GM23338 (cell line): ENCODE measurements around the gene GCG. TPM values are rescaled to one million over a fixed set of nuclear protein-coding genes. Genes with fewer than 3 reads are reported as not detected.

Experiments used
- ATAC-seq: fragments of 200-7000 bp; cut with Tn5 transposase; 3 replicates; pipeline ENCODE4 v1.9.1; 2020
- DNase-seq: peaks from one replicate; pipeline ENCODE4 v3.0.0-alpha.2; 2015; ENCODE audit warnings: low spot score
- H2AFZ ChIP-seq: fragments of 200-600 bp; sonication (generic); 2 replicates; pipeline ENCODE4 v1.8.0; 2016; ENCODE audit warnings: antibody characterized with exemption, mild to moderate bottlenecking, moderate library complexity
- H3F3A ChIP-seq: fragments of 200-600 bp; sonication (generic); replicated peaks from 2 replicates; pipeline ENCODE4 v1.8.0; 2017; ENCODE audit warnings: antibody characterized with exemption, mixed run types, low read depth
- H3K27ac ChIP-seq: fragments of 200-600 bp; sonication (generic); 2 replicates; pipeline ENCODE4 v1.6.1; 2016; ENCODE audit warnings: low read depth
- H3K27me3 ChIP-seq: fragments of 200-600 bp; sonication (generic); 2 replicates; pipeline ENCODE4 v1.8.0; 2016; ENCODE audit warnings: mild to moderate bottlenecking, mixed run types, moderate library complexity; ENCODE audit not compliant: insufficient read depth
- H3K36me3 ChIP-seq: fragments of 200-600 bp; sonication (generic); 2 replicates; pipeline ENCODE4 v1.8.0; 2016; ENCODE audit warnings: mild to moderate bottlenecking; ENCODE audit not compliant: insufficient read depth
- H3K4me1 ChIP-seq: fragments of 200-600 bp; sonication (generic); 2 replicates; pipeline ENCODE4 v1.8.0; 2016; ENCODE audit warnings: mild to moderate bottlenecking, moderate library complexity; ENCODE audit not compliant: insufficient read depth
- H3K4me2 ChIP-seq: fragments of 200-600 bp; sonication (generic); 2 replicates; pipeline ENCODE4 v1.7.1; 2017; ENCODE audit warnings: mixed run types
- H3K4me3 ChIP-seq: fragments of 200-600 bp; sonication (generic); 2 replicates; pipeline ENCODE4 v1.6.1; 2016; ENCODE audit warnings: mixed run types
- H3K79me2 ChIP-seq: fragments of 200-600 bp; sonication (generic); replicated peaks from 2 replicates; pipeline ENCODE4 v1.8.0; 2017; ENCODE audit warnings: mild to moderate bottlenecking; ENCODE audit not compliant: insufficient read depth
- H3K9me2 ChIP-seq: fragments of 200-600 bp; sonication (generic); 2 replicates; pipeline ENCODE4 v1.8.0; 2017; ENCODE audit not compliant: insufficient read depth
- H4K20me1 ChIP-seq: fragments of 200-600 bp; sonication (generic); replicated peaks from 2 replicates; pipeline ENCODE4 v1.8.0; 2017; ENCODE audit warnings: mild to moderate bottlenecking; ENCODE audit not compliant: insufficient read depth
- H3K27ac Mint-ChIP-seq: 2 replicates; pipeline ENCODE4 v1.8.0; 2020; ENCODE audit warnings: inconsistent platforms, mild to moderate bottlenecking, moderate library complexity, mixed read lengths
- H3K27me3 Mint-ChIP-seq: 3 replicates; pipeline ENCODE4 v1.8.0; 2022; ENCODE audit warnings: low read depth, mild to moderate bottlenecking, moderate library complexity, mixed read lengths, inconsistent platforms; ENCODE audit not compliant: insufficient read depth, poor library complexity
- H3K36me3 Mint-ChIP-seq: 3 replicates; pipeline ENCODE4 v1.8.0; 2021; ENCODE audit warnings: low read depth, mild to moderate bottlenecking, inconsistent platforms, moderate library complexity, mixed read lengths
- H3K4me1 Mint-ChIP-seq: 3 replicates; pipeline ENCODE4 v1.8.0; 2020; ENCODE audit warnings: mild to moderate bottlenecking, inconsistent platforms, mixed read lengths
- H3K4me3 Mint-ChIP-seq: 3 replicates; pipeline ENCODE4 v1.8.0; 2021; ENCODE audit warnings: moderate library complexity, mild to moderate bottlenecking, inconsistent platforms, mixed read lengths
- H3K9me3 Mint-ChIP-seq: 3 replicates; pipeline ENCODE4 v1.8.0; 2020; ENCODE audit warnings: moderate library complexity, mild to moderate bottlenecking, inconsistent platforms, mixed read lengths
- CREB1 ChIP-seq: fragments of 250-450 bp; sonication (Bioruptor Pico); IDR thresholded peaks from 2 replicates; pipeline ENCODE4 v1.5.0; 2020; ENCODE audit warnings: low read depth, mild to moderate bottlenecking, moderate library complexity
- JUNB ChIP-seq: IDR thresholded peaks from one replicate; pipeline ENCODE4 v1.6.1; 2016; ENCODE audit warnings: antibody characterized with exemption; ENCODE audit not compliant: unreplicated experiment
- NANOG ChIP-seq: IDR thresholded peaks from 2 replicates; pipeline ENCODE4 v1.6.1; 2016; ENCODE audit warnings: antibody characterized with exemption, borderline replicate concordance
- STAT1 ChIP-seq: IDR thresholded peaks from one replicate; pipeline ENCODE4 v1.6.1; 2016; ENCODE audit warnings: antibody characterized with exemption; ENCODE audit not compliant: unreplicated experiment
- ZNF114 ChIP-seq: fragments of 250-450 bp; sonication (Bioruptor Pico); IDR thresholded peaks from 2 replicates; pipeline ENCODE4 v1.5.0; 2020; ENCODE audit warnings: mild to moderate bottlenecking, moderate library complexity
- polyA plus RNA-seq: library from polyadenylated mRNA; unstranded; fragments of >200 nt; fragmentation: Nextera tagmentation; extraction: Ambion mirVana; gene quantifications from 2 replicates; pipeline ENCODE4 v1.2.1, GENCODE V29; 2016
- total RNA-seq: library from RNA; depleted of rRNA; stranded (reverse); fragments of >200 nt; shearing (Covaris generic); gene quantifications from 2 replicates; pipeline ENCODE4 v1.2.3, GENCODE V29; 2014
- TF ChIP-seq, protein P1 (sequence below): fragments of 250-450 bp; sonication (Bioruptor Pico); IDR thresholded peaks from 2 replicates; pipeline ENCODE4 v1.5.0; 2020; ENCODE audit warnings: mild to moderate bottlenecking, moderate library complexity
- TF ChIP-seq, protein P2 (sequence below): IDR thresholded peaks from one replicate; pipeline ENCODE4 v1.6.1; 2018; ENCODE audit warnings: antibody characterized with exemption; ENCODE audit not compliant: unreplicated experiment

The GCG gene
- total and polyA plus RNA-seq, 2 experiments from 2014 or later = not detected

DNA sequence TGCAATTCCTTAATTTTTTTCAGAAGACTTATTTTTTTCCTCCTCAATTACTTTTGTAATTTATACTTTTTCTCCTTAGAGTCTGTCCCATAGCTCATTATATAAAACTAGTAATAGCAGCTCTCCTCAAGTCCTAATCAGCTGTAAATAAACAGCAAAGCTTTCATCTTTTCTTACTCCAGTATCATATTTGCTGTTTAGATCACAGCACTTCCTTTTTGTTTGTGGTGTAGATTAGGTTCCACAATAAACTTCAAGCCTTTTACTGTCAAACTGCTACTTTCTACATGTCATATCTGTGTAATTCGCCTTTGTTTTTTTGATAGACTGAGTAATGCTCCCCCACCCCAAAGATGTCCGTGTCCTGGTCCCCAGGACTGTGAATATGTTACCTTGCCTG, 25.5 kb downstream of the GCG start (continued):
- TF ChIP-seq, protein P1, sequence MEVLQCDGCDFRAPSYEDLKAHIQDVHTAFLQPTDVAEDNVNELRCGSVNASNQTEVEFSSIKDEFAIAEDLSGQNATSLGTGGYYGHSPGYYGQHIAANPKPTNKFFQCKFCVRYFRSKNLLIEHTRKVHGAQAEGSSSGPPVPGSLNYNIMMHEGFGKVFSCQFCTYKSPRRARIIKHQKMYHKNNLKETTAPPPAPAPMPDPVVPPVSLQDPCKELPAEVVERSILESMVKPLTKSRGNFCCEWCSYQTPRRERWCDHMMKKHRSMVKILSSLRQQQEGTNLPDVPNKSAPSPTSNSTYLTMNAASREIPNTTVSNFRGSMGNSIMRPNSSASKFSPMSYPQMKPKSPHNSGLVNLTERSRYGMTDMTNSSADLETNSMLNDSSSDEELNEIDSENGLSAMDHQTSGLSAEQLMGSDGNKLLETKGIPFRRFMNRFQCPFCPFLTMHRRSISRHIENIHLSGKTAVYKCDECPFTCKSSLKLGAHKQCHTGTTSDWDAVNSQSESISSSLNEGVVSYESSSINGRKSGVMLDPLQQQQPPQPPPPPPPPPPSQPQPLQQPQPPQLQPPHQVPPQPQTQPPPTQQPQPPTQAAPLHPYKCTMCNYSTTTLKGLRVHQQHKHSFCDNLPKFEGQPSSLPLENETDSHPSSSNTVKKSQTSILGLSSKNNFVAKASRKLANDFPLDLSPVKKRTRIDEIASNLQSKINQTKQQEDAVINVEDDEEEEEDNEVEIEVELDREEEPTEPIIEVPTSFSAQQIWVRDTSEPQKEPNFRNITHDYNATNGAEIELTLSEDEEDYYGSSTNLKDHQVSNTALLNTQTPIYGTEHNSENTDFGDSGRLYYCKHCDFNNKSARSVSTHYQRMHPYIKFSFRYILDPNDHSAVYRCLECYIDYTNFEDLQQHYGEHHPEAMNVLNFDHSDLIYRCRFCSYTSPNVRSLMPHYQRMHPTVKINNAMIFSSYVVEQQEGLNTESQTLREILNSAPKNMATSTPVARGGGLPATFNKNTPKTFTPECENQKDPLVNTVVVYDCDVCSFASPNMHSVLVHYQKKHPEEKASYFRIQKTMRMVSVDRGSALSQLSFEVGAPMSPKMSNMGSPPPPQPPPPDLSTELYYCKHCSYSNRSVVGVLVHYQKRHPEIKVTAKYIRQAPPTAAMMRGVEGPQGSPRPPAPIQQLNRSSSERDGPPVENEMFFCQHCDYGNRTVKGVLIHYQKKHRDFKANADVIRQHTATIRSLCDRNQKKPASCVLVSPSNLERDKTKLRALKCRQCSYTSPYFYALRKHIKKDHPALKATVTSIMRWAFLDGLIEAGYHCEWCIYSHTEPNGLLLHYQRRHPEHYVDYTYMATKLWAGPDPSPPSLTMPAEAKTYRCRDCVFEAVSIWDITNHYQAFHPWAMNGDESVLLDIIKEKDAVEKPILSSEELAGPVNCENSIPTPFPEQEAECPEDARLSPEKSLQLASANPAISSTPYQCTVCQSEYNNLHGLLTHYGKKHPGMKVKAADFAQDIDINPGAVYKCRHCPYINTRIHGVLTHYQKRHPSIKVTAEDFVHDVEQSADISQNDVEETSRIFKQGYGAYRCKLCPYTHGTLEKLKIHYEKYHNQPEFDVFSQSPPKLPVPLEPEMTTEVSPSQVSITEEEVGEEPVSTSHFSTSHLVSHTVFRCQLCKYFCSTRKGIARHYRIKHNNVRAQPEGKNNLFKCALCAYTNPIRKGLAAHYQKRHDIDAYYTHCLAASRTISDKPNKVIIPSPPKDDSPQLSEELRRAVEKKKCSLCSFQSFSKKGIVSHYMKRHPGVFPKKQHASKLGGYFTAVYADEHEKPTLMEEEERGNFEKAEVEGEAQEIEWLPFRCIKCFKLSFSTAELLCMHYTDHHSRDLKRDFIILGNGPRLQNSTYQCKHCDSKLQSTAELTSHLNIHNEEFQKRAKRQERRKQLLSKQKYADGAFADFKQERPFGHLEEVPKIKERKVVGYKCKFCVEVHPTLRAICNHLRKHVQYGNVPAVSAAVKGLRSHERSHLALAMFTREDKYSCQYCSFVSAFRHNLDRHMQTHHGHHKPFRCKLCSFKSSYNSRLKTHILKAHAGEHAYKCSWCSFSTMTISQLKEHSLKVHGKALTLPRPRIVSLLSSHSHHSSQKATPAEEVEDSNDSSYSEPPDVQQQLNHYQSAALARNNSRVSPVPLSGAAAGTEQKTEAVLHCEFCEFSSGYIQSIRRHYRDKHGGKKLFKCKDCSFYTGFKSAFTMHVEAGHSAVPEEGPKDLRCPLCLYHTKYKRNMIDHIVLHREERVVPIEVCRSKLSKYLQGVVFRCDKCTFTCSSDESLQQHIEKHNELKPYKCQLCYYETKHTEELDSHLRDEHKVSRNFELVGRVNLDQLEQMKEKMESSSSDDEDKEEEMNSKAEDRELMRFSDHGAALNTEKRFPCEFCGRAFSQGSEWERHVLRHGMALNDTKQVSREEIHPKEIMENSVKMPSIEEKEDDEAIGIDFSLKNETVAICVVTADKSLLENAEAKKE = no peak

DNA sequence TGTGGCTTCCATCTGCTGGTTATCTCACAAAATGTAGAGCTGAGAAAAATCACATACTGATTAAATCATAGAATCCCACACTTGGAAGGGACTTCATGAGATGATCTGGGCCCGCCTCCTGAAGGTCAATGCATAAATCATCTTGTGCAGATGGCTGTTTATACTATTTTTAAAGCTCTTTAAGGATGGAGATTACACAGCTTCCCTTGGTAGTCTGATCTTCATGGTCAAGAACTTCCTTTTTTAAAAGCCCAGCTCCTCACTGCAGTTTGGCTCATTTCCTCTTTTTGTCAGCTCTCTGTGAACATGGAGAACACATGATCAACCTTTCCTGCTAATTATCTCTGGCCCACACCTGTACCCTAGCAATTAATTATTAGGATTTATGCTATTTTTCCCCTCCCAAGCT, 25.9 kb downstream of the GCG start:
- Mint-ChIP-seq H3K4me3 (no peak overlapping the region), H3K27ac (no peak overlapping the region)
- no peaks in the 10 kb centered on the region for H3F3A ChIP-seq
- TF ChIP-seq, protein P1 = no peak
- TF ChIP-seq CREB1 (no peak), NANOG (no peak), STAT1 (no peak), JUNB (no peak), ZNF114 (CRISPR knock-in tag) (no peak)
- TF ChIP-seq, protein P2, sequence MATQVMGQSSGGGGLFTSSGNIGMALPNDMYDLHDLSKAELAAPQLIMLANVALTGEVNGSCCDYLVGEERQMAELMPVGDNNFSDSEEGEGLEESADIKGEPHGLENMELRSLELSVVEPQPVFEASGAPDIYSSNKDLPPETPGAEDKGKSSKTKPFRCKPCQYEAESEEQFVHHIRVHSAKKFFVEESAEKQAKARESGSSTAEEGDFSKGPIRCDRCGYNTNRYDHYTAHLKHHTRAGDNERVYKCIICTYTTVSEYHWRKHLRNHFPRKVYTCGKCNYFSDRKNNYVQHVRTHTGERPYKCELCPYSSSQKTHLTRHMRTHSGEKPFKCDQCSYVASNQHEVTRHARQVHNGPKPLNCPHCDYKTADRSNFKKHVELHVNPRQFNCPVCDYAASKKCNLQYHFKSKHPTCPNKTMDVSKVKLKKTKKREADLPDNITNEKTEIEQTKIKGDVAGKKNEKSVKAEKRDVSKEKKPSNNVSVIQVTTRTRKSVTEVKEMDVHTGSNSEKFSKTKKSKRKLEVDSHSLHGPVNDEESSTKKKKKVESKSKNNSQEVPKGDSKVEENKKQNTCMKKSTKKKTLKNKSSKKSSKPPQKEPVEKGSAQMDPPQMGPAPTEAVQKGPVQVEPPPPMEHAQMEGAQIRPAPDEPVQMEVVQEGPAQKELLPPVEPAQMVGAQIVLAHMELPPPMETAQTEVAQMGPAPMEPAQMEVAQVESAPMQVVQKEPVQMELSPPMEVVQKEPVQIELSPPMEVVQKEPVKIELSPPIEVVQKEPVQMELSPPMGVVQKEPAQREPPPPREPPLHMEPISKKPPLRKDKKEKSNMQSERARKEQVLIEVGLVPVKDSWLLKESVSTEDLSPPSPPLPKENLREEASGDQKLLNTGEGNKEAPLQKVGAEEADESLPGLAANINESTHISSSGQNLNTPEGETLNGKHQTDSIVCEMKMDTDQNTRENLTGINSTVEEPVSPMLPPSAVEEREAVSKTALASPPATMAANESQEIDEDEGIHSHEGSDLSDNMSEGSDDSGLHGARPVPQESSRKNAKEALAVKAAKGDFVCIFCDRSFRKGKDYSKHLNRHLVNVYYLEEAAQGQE = no peak

More for the DNA sequence above, 25.9 kb downstream of the GCG start:
- Histone ChIP-seq H3K4me1 (no peaks in the 10 kb centered on the region), H3K4me2 (no peak overlapping the region), H3K27me3 (no peaks in the 10 kb centered on the region), H3K79me2 (no peaks in the 10 kb centered on the region), H4K20me1 (no peaks in the 10 kb centered on the region), H2AFZ (no peak overlapping the region; the same call in 1 of the 2 replicates), H3K9me2 (no peaks in the 10 kb centered on the region), H3K27ac (no peak overlapping the region), H3K36me3 (no peaks in the 10 kb centered on the region), H3K4me3 (no peak overlapping the region)
- no peaks in the 10 kb centered on the region for H3K9me3 Mint-ChIP-seq
- DNase-seq = no peak
- no peaks in the 10 kb centered on the region for H3K27me3 Mint-ChIP-seq
- no peaks in the 10 kb centered on the region for H3K36me3 Mint-ChIP-seq
- H3K4me1 Mint-ChIP-seq = peaks cover 5% of the 10 kb centered on the region; the same call in 2 of the 3 replicates
- ATAC-seq = no peak
